ENCODE data around the gene MBP. TPM values are rescaled to one million over a fixed set of nuclear protein-coding genes. Genes with fewer than 3 reads are reported as not detected.

MBP gene
- total and polyA plus RNA-seq, 2 donors (not counting 3 experiments of a cell fraction or from before 2014, with no cell fraction given): 1.7 to 2.3 TPM

GRCh38 chr18:77096936-77097886 lies 35.4 kb downstream of the MBP start:
- no TSS peak for BruUV-seq (replicated peaks)
- POLR2A ChIA-PET: no interaction called here

More at GRCh38 chr18:77096936-77097886, 35.4 kb downstream of the MBP start:
- DNase-seq (ENCODE audit: low read depth, low spot score): no peak
- Histone ChIP-seq H3K79me2 (ENCODE audit: control insufficient read depth, insufficient read depth, low read length) (no peaks in the 10 kb centered on the region), H3K4me2 (ENCODE audit: insufficient read depth, low read length) (no peak overlapping the region), H3K27ac (ENCODE audit: insufficient read depth, low read depth, low read length) (no peak overlapping the region), H3K27me3 (ENCODE audit: control insufficient read depth in 2 of 2, insufficient read depth in 2 of 2, low read length in 2 of 2) (no peaks in the 10 kb centered on the region), H3K9me1 (replicated peaks; ENCODE audit: control insufficient read depth, extremely low read depth, insufficient read depth, low read length) (no peaks in the 10 kb centered on the region), H2AFZ (ENCODE audit: low read depth, low read length) (no peak overlapping the region), H3K4me3 (replicated peaks in 1 of 3; ENCODE audit: insufficient read depth in 1 of 3, low read depth in 1 of 3, low read length in 3 of 3) (no peak overlapping the region), H3K9ac (replicated peaks; ENCODE audit: extremely low read depth, insufficient read depth, low read length) (no peak overlapping the region), H4K20me1 (replicated peaks; ENCODE audit: control insufficient read depth, extremely low read depth, insufficient read depth, low read length) (no peaks in the 10 kb centered on the region), H3K4me1 (ENCODE audit: control insufficient read depth, extremely low read depth, insufficient read depth, low read length) (peaks cover 19% of the 10 kb centered on the region), H3K36me3 (ENCODE audit: control insufficient read depth in 2 of 2, extremely low read depth in 1 of 2, insufficient read depth in 2 of 2, low read length in 2 of 2) (no peaks in the 10 kb centered on the region), H3K9me3 (replicated peaks; ENCODE audit: control insufficient read depth, insufficient read depth, low read length) (no peaks in the 10 kb centered on the region)
- CTCF ChIA-PET: interaction anchor here (0.9 to 1.3 kb wide), 4 partner anchors 10 to 112 kb away, joined by 3 to 4 read pairs (median 4); no protein-coding TSS in a partner anchor
- intact Hi-C loops (cut with micrococcal nuclease): no loop called here
- TF ChIP-seq JUN (IDR thresholded peaks at IDR 0.05; ENCODE audit: borderline replicate concordance, insufficient read depth, insufficient read length, low read depth) (no peak), MYC (IDR thresholded peaks at IDR 0.05; ENCODE audit: low read depth, low read length) (no peak), POLR2AphosphoS5 (IDR thresholded peaks at IDR 0.05; ENCODE audit: insufficient read depth, low read depth, low read length) (no peak), FOS (IDR thresholded peaks at IDR 0.05; ENCODE audit: borderline replicate concordance, insufficient read depth, low read length) (no peak), GATA2 (IDR thresholded peaks at IDR 0.05; ENCODE audit: insufficient read depth, insufficient read length, low read depth, low read length) (no peak), CTCF (IDR thresholded peaks at IDR 0.05; ENCODE audit: extremely low read depth in 1 of 2, insufficient read depth in 1 of 2, low read depth in 1 of 2, low read length in 2 of 2) (no peak), MAX (IDR thresholded peaks at IDR 0.05; ENCODE audit: insufficient read depth, insufficient read length) (no peak), EZH2 (IDR thresholded peaks at IDR 0.05; ENCODE audit: borderline replicate concordance, low read depth, low read length, severe bottlenecking) (no peak), POLR2A (IDR thresholded peaks at IDR 0.05; ENCODE audit: low read depth, low read length) (no peak)
- dilution Hi-C loops (cut with MboI; ENCODE audit: extremely low pct_ligation_motif_present, low sequenced_read_pairs): no loop called here
- FAIRE-seq: no peak

All from endothelial cell of umbilical vein (primary cell).